OCI-LY3 (cell line): Measurements from ENCODE around the gene ZCCHC2.

Experiments used
- CTCF ChIP-seq: fragments of 200-600, 300-600 bp; sonication (generic); IDR thresholded peaks from 2 replicates; pipeline ENCODE4 v1.5.1; 2014; ENCODE audit warnings: antibody characterized with exemption, low read length, low read depth
- EZH2phosphoT487 ChIP-seq: fragments of 200-600 bp; shearing (Covaris generic); IDR thresholded peaks from 2 replicates; pipeline ENCODE4 v1.6.1; 2018; ENCODE audit warnings: antibody characterized with exemption, mixed run types, low read depth

GRCh38 chr18:62549755-62550154, 26.9 kb downstream of the ZCCHC2 start:
- no peak for TF ChIP-seq CTCF
- TF ChIP-seq EZH2phosphoT487 = no peak
